Osteoblast (primary cell): Measurements from ENCODE around the gene SCD5. TPM values are rescaled to one million over a fixed set of nuclear protein-coding genes. Genes with fewer than 3 reads are reported as not detected.

Experiments used
- DNase-seq: peaks from one replicate; pipeline ENCODE4 v3.0.0; 2011; ENCODE audit warnings: low spot score, mixed read lengths; ENCODE audit not compliant: insufficient read length; ENCODE audit errors: missing footprints
- H2AFZ ChIP-seq: 2 replicates; pipeline ENCODE4 v1.6.0; 2011; ENCODE audit warnings: mild to moderate bottlenecking, low read length
- H3K27ac ChIP-seq: 2 replicates; pipeline ENCODE4 v1.5.1; 2011; ENCODE audit warnings: mild to moderate bottlenecking, low read depth, low read length, moderate library complexity
- H3K27me3 ChIP-seq: 2 replicates; pipeline ENCODE4 v1.6.0; 2012; ENCODE audit warnings: mild to moderate bottlenecking, control low read depth, inconsistent platforms, low read length, moderate library complexity; ENCODE audit not compliant: insufficient read depth
- H3K36me3 ChIP-seq: 2 replicates; pipeline ENCODE4 v1.5.1; 2011; ENCODE audit warnings: mild to moderate bottlenecking, low read length, control low read depth, moderate library complexity; ENCODE audit not compliant: insufficient read depth
- H3K4me1 ChIP-seq: 2 replicates; pipeline ENCODE4 v1.5.1; 2011; ENCODE audit warnings: mild to moderate bottlenecking, low read length, control low read depth, moderate library complexity; ENCODE audit not compliant: insufficient read depth
- H3K4me2 ChIP-seq: 2 replicates; pipeline ENCODE4 v1.6.0; 2011; ENCODE audit warnings: mild to moderate bottlenecking, low read length; ENCODE audit not compliant: insufficient read depth
- H3K4me3 ChIP-seq: fragments of 200-600 bp; sonication (generic); 3 replicates; pipeline ENCODE4 v1.5.1; 2012; ENCODE audit warnings: mild to moderate bottlenecking, low read length, inconsistent platforms; ENCODE audit not compliant: insufficient read depth
- H3K79me2 ChIP-seq: 2 replicates; pipeline ENCODE4 v1.6.0; 2012; ENCODE audit warnings: mild to moderate bottlenecking, low read length, control low read depth, inconsistent platforms; ENCODE audit not compliant: insufficient read depth
- H3K9me3 ChIP-seq: 2 replicates; pipeline ENCODE4 v1.5.1; 2011; ENCODE audit warnings: low read depth, low read length, control low read depth
- H4K20me1 ChIP-seq: 2 replicates; pipeline ENCODE4 v1.6.0; 2012; ENCODE audit warnings: mild to moderate bottlenecking, low read length, control low read depth; ENCODE audit not compliant: insufficient read depth
- CTCF ChIP-seq: IDR thresholded peaks from 2 replicates; pipeline ENCODE4 v1.5.1; 2011; ENCODE audit warnings: mild to moderate bottlenecking, low read depth, low read length, moderate library complexity; ENCODE audit errors: extremely low read depth
- total RNA-seq: library from RNA; depleted of rRNA; stranded (reverse); fragments of >200 nt; gene quantifications from 2 replicates; pipeline ENCODE4 v1.2.3, GENCODE V29; 2012

Gene SCD5
- total RNA-seq, 1 donor, result 11.9 TPM

- no peaks in the 10 kb centered on the region for H3K79me2 ChIP-seq
- no peak for TF ChIP-seq CTCF
- peaks cover 2% of the 10 kb centered on the region for H3K27me3 ChIP-seq
- H3K4me1 ChIP-seq, result no peaks in the 10 kb centered on the region
- no peak overlapping the region for H3K4me3 ChIP-seq
- no peak for DNase-seq
- H4K20me1 ChIP-seq, result no peaks in the 10 kb centered on the region
- H3K27ac ChIP-seq, result no peak overlapping the region
- H3K9me3 ChIP-seq, result no peaks in the 10 kb centered on the region
- no peaks in the 10 kb centered on the region for H3K36me3 ChIP-seq
- no peak overlapping the region for H2AFZ ChIP-seq
- H3K4me2 ChIP-seq, result no peak overlapping the region
These were observed 44.7 kb downstream of the SCD5 start for GRCh38 chr4:82753725-82754410.

- no peak for DNase-seq
- Histone ChIP-seq H2AFZ (no peak overlapping the region), H3K9me3 (no peaks in the 10 kb centered on the region), H3K4me3 (no peak overlapping the region), H3K4me2 (no peak overlapping the region), H3K79me2 (no peaks in the 10 kb centered on the region), H3K36me3 (no peaks in the 10 kb centered on the region), H3K4me1 (no peaks in the 10 kb centered on the region), H4K20me1 (no peaks in the 10 kb centered on the region), H3K27ac (no peak overlapping the region), H3K27me3 (peaks cover 2% of the 10 kb centered on the region)
- TF ChIP-seq CTCF, result no peak
These were observed 45.4 kb downstream of the SCD5 start for GRCh38 chr4:82753238-82753637.

GRCh38 chr4:82748810-82749470 lies 49.7 kb downstream of the SCD5 start:
- H3K9me3 ChIP-seq, result no peaks in the 10 kb centered on the region
- no peak for DNase-seq
- no peaks in the 10 kb centered on the region for H3K79me2 ChIP-seq
- no peak overlapping the region for H3K27ac ChIP-seq
- no peaks in the 10 kb centered on the region for H3K4me1 ChIP-seq
- H3K36me3 ChIP-seq, result no peaks in the 10 kb centered on the region
- H3K27me3 ChIP-seq, result peaks cover 2% of the 10 kb centered on the region
- H2AFZ ChIP-seq, result no peak overlapping the region
- H3K4me3 ChIP-seq, result no peak overlapping the region
- TF ChIP-seq CTCF, result no peak
- H3K4me2 ChIP-seq, result no peak overlapping the region
- H4K20me1 ChIP-seq, result no peaks in the 10 kb centered on the region

GRCh38 chr4:82747686-82748575 lies 50.7 kb downstream of the SCD5 start:
- H3K9me3 ChIP-seq, result no peaks in the 10 kb centered on the region
- H3K79me2 ChIP-seq, result no peaks in the 10 kb centered on the region
- no peaks in the 10 kb centered on the region for H3K36me3 ChIP-seq
- no peaks in the 10 kb centered on the region for H3K4me1 ChIP-seq
- TF ChIP-seq CTCF, result no peak
- DNase-seq, result no peak
- no peak overlapping the region for H3K27ac ChIP-seq
- no peaks in the 10 kb centered on the region for H4K20me1 ChIP-seq
- H3K27me3 ChIP-seq, result peaks cover 2% of the 10 kb centered on the region
- H2AFZ ChIP-seq, result no peak overlapping the region
- H3K4me2 ChIP-seq, result no peak overlapping the region
- no peak overlapping the region for H3K4me3 ChIP-seq
